Mesendoderm (in vitro differentiated cells): Measurements from ENCODE around the gene ZC3H10.
A peak's percentile ranks its signal among the peaks of the same experiment; 100 is the strongest.
"Not testable (repeated sequence)": the region's sequence is repeated elsewhere in the genome, so short reads cannot be mapped to it uniquely, and the experiment has no call there.

Experiments used
- DNase-seq: peaks from one replicate; pipeline ENCODE4 v3.0.0; 2013
- H2AK5ac ChIP-seq: 2 replicates; pipeline ENCODE4 v1.6.1; 2013; ENCODE audit warnings: low read length, inconsistent platforms
- H2BK120ac ChIP-seq: 2 replicates; pipeline ENCODE4 v1.6.1; 2013; ENCODE audit warnings: low read depth, mild to moderate bottlenecking, low read length, moderate library complexity, mixed read lengths
- H2BK15ac ChIP-seq: replicated peaks from 2 replicates; pipeline ENCODE4 v1.6.1; 2013; ENCODE audit warnings: low read depth, mild to moderate bottlenecking, moderate library complexity
- H2BK5ac ChIP-seq: 2 replicates; pipeline ENCODE4 v1.6.1; 2013; ENCODE audit warnings: low read length, inconsistent platforms
- H3K18ac ChIP-seq: 2 replicates; pipeline ENCODE4 v1.6.1; 2013; ENCODE audit warnings: mild to moderate bottlenecking, low read length, mixed read lengths
- H3K23ac ChIP-seq: one replicate; pipeline ENCODE4 v1.6.1; 2013; ENCODE audit warnings: low read length
- H3K27ac ChIP-seq: 2 replicates; pipeline ENCODE4 v1.5.1; 2013; ENCODE audit warnings: low read depth, mild to moderate bottlenecking, inconsistent platforms, low read length, moderate library complexity
- H3K27me3 ChIP-seq: 2 replicates; pipeline ENCODE4 v1.6.1; 2013; ENCODE audit warnings: low read length, control low read depth, mild to moderate bottlenecking, inconsistent platforms; ENCODE audit not compliant: insufficient read depth, poor library complexity
- H3K36me3 ChIP-seq: 2 replicates; pipeline ENCODE4 v1.6.1; 2013; ENCODE audit warnings: low read length, inconsistent platforms; ENCODE audit not compliant: control insufficient read depth, insufficient read depth
- H3K4ac ChIP-seq: one replicate; pipeline ENCODE4 v1.6.1; 2013; ENCODE audit warnings: low read depth, mild to moderate bottlenecking, low read length, moderate library complexity
- H3K4me1 ChIP-seq: 2 replicates; pipeline ENCODE4 v1.6.1; 2013; ENCODE audit warnings: low read depth, low read length, inconsistent platforms; ENCODE audit not compliant: control insufficient read depth
- H3K4me2 ChIP-seq: 2 replicates; pipeline ENCODE4 v1.6.1; 2013; ENCODE audit warnings: low read length
- H3K4me3 ChIP-seq: 2 replicates; pipeline ENCODE4 v1.5.1; 2013; ENCODE audit warnings: mild to moderate bottlenecking, low read length
- H3K56ac ChIP-seq: one replicate; pipeline ENCODE4 v1.6.1; 2013; ENCODE audit warnings: low read length
- H3K79me1 ChIP-seq: 2 replicates; pipeline ENCODE4 v1.6.1; 2013; ENCODE audit warnings: low read length, inconsistent platforms
- H3K79me2 ChIP-seq: 2 replicates; pipeline ENCODE4 v1.6.1; 2013; ENCODE audit warnings: mild to moderate bottlenecking, low read length; ENCODE audit not compliant: control insufficient read depth, insufficient read depth
- H3K9ac ChIP-seq: 2 replicates; pipeline ENCODE4 v1.6.1; 2013; ENCODE audit warnings: low read length, inconsistent platforms
- H4K5ac ChIP-seq: one replicate; pipeline ENCODE4 v1.6.1; 2013; ENCODE audit warnings: low read length
- H4K8ac ChIP-seq: one replicate; pipeline ENCODE4 v1.6.1; 2013; ENCODE audit warnings: low read depth, mild to moderate bottlenecking, control low read depth, low read length, moderate library complexity
- WGBS: extraction: QIAGEN DNeasy Blood & Tissue Kit; methylation state at CpG from one replicate; pipeline ENCODE4 v1.1.7; 2013; ENCODE audit warnings: low lambda C conversion rate, missing lambda C conversion rate; ENCODE audit not compliant: insufficient coverage; ENCODE audit errors: extremely low coverage; 5-methylcytosine and 5-hydroxymethylcytosine counted together

The ZC3H10 gene

DNA sequence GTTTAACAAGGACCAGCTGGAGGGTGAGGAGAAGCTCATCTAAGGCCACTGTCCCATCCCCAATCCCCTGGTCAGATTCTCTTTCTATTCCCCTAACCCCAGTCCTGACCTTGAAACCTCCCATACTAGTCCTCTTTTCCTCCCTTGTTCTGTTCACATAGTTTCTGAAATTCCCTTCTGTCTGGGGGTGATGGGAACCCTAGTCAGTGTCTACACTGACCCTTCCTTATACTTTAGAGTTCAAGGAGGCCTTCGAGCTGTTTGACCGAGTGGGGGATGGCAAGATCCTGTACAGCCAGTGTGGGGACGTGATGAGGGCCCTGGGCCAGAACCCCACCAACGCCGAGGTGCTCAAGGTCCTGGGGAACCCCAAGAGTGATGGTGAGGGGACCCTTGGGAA, 36.8 kb downstream of the ZC3H10 start:
- H2BK5ac ChIP-seq = no peak overlapping the region
- H3K36me3 ChIP-seq = peaks cover under 1% of the 10 kb centered on the region
- no peak overlapping the region for H3K4me3 ChIP-seq
- peaks cover 20% of the 10 kb centered on the region for H3K79me2 ChIP-seq
- H2BK15ac ChIP-seq = no peak overlapping the region
- H3K4ac ChIP-seq = no peak overlapping the region
- no peak overlapping the region for H4K5ac ChIP-seq
- H3K23ac ChIP-seq = no peak overlapping the region
- H3K27me3 ChIP-seq = no peaks in the 10 kb centered on the region
- WGBS = no CpG with 5 or more reads among the region's 5 CpGs
- no peak overlapping the region for H3K18ac ChIP-seq
- no peak overlapping the region for H4K8ac ChIP-seq
- H3K27ac ChIP-seq = no peak overlapping the region
- no peak overlapping the region for H3K56ac ChIP-seq
- peaks cover 6% of the 10 kb centered on the region for H3K79me1 ChIP-seq
- no peak overlapping the region for H3K4me2 ChIP-seq
- no peak overlapping the region for H3K9ac ChIP-seq
- peaks cover 6% of the 10 kb centered on the region for H3K4me1 ChIP-seq
- no peak overlapping the region for H2BK120ac ChIP-seq
- H2AK5ac ChIP-seq = no peak overlapping the region
- no peak for DNase-seq

DNA sequence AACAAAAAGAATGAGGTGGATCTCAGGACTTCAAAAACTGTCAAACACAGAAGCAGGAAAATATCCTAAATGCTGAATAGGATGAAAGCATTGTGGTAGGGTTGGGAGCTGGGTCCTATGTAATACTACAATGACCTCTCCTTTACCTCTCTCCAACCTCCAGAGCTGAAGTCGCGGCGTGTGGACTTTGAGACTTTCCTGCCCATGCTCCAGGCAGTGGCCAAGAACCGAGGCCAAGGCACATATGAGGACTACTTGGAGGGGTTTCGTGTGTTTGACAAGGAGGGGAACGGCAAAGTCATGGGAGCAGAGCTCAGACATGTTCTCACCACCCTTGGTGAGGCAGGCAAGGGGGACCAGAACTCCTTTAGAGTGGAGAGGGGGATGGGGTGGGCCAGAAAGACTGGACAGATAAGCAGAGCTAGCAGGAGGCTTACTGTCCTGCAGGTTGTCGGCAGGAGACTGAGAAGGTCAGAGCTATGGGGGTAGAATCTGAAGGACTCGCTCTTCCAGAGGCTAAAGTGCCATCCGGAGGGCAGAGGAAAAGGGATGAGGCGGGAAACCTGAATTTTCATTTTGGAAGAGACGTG, 37.3 kb downstream of the ZC3H10 start:
- no peak overlapping the region for H3K18ac ChIP-seq
- no peak overlapping the region for H2BK5ac ChIP-seq
- no CpG with 5 or more reads among the region's 11 CpGs for WGBS
- DNase-seq = no peak
- no peak overlapping the region for H3K9ac ChIP-seq
- no peak overlapping the region for H2AK5ac ChIP-seq
- no peak overlapping the region for H4K8ac ChIP-seq
- H3K27me3 ChIP-seq = no peaks in the 10 kb centered on the region
- H3K79me1 ChIP-seq = peaks cover 12% of the 10 kb centered on the region
- H3K4me2 ChIP-seq = no peak overlapping the region
- no peak overlapping the region for H4K5ac ChIP-seq
- H3K4me3 ChIP-seq = no peak overlapping the region
- H3K27ac ChIP-seq = no peak overlapping the region
- H2BK15ac ChIP-seq = no peak overlapping the region
- peaks cover 5% of the 10 kb centered on the region for H3K36me3 ChIP-seq
- H3K56ac ChIP-seq = no peak overlapping the region
- peaks cover 11% of the 10 kb centered on the region for H3K4me1 ChIP-seq
- peaks cover 25% of the 10 kb centered on the region for H3K79me2 ChIP-seq
- H3K23ac ChIP-seq = no peak overlapping the region
- no peak overlapping the region for H3K4ac ChIP-seq
- no peak overlapping the region for H2BK120ac ChIP-seq

DNA sequence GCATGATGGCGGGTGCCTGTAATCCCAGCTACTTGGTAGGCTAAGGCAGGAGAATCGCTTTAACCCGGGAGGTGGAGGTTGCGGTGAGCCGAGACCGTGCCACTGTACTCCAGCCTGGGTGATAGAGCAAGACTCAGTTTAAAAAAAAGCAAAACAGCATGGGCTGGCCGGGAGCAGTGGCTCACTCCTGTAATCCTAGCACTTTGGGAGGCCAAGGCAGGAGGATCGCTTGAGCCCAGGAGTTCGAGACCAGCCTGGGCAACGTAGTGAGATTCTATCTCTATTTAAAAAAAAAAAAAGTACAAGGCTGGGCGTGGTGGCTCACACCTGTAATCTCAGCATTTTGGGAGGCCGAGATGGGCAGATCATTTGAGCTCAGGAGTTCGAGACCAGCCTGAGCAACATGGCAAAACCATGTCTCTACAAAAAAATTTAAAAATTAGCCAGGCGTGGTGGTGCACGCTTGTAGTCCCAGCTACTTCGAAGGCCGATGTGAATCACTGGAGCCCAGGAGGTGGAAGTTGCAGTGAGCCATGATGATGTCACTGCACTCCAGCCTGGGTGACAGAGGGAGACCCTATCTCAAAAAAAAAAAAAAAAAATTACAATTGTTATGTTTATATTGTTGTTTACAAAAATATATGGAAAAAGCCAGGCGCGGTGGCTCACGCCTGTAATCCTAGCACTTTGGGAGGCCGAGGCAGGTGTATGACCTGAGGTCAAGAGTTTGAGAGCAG, 38.6 kb downstream of the ZC3H10 start:
- H3K9ac ChIP-seq = peak overlapping the region; percentile 87
- H3K4me3 ChIP-seq, H2BK15ac ChIP-seq, H3K23ac ChIP-seq, H4K5ac ChIP-seq, H3K18ac ChIP-seq, H4K8ac ChIP-seq, H2BK120ac ChIP-seq, DNase-seq, H3K4ac ChIP-seq, H3K36me3 ChIP-seq, H2AK5ac ChIP-seq, H3K27me3 ChIP-seq, H2BK5ac ChIP-seq, H3K4me2 ChIP-seq: not testable (repeated sequence)
- WGBS = no CpG with 5 or more reads among the region's 21 CpGs
- peak overlapping the region; percentile 94 for H3K56ac ChIP-seq
- H3K79me1 ChIP-seq = peaks cover 12% of the 10 kb centered on the region
- peaks cover 14% of the 10 kb centered on the region for H3K4me1 ChIP-seq
- H3K79me2 ChIP-seq = peaks cover 31% of the 10 kb centered on the region
- peak overlapping the region; percentile 65 for H3K27ac ChIP-seq

DNA sequence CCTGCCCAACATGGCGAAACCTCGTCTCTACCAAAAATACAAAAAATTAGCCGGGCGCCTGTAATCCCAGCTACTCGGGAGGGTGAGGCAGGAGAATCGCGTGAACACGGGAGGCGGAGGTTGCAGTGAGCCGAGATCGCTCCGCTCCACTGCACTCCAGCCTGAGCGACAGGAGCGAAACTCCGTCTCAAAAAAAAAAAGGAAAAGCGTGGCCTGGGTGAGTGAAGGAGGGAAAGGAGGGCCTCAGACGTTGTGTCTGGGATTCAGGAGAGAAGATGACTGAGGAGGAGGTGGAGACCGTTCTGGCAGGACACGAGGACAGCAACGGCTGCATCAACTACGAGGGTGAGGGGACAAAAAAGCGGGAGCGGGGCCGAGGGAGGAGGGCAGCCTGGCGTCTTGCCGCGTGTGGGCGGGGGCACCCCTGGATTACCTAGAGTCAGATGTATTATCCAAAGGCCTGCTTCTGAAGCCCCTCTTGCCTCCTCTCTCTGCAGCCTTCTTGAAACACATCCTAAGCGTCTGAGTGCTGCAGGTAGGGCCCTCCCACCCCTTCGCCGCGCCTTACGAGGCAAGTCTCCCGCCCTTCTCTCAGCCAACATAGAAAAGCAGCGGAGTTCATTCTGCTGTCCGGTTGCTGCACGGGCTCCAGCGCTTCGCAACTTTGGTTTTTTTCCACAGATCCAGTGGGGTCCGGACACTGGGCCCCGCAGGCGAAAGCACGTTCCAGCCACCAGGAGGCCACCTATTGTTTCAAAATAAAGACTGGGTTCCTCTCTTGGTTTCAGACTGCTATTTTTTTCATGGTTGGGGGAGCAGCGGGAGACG, 39.3 kb downstream of the ZC3H10 start:
- Histone ChIP-seq H3K4me3 (peak overlapping the region; percentile 27), H3K4ac (peak overlapping the region; percentile 85), H3K4me2 (peak overlapping the region; percentile 46), H3K4me1 (peaks cover 18% of the 10 kb centered on the region), H3K27ac (peak overlapping the region; percentile 65), H3K56ac (peak overlapping the region; percentile 94), H3K79me1 (peaks cover 13% of the 10 kb centered on the region), H3K18ac (peak overlapping the region; percentile 73), H3K23ac (peak overlapping the region; percentile 74), H3K79me2 (peaks cover 31% of the 10 kb centered on the region), H2AK5ac (no peak overlapping the region), H3K27me3 (no peaks in the 10 kb centered on the region), H4K8ac (no peak overlapping the region), H2BK5ac (peak overlapping the region; percentile 23), H2BK15ac (no peak overlapping the region), H3K9ac (peak overlapping the region; percentile 87), H4K5ac (no peak overlapping the region), H3K36me3 (peaks cover 11% of the 10 kb centered on the region), H2BK120ac (no peak overlapping the region)
- WGBS = no CpG with 5 or more reads among the region's 45 CpGs
- DNase-seq = peak; percentile 96

DNA sequence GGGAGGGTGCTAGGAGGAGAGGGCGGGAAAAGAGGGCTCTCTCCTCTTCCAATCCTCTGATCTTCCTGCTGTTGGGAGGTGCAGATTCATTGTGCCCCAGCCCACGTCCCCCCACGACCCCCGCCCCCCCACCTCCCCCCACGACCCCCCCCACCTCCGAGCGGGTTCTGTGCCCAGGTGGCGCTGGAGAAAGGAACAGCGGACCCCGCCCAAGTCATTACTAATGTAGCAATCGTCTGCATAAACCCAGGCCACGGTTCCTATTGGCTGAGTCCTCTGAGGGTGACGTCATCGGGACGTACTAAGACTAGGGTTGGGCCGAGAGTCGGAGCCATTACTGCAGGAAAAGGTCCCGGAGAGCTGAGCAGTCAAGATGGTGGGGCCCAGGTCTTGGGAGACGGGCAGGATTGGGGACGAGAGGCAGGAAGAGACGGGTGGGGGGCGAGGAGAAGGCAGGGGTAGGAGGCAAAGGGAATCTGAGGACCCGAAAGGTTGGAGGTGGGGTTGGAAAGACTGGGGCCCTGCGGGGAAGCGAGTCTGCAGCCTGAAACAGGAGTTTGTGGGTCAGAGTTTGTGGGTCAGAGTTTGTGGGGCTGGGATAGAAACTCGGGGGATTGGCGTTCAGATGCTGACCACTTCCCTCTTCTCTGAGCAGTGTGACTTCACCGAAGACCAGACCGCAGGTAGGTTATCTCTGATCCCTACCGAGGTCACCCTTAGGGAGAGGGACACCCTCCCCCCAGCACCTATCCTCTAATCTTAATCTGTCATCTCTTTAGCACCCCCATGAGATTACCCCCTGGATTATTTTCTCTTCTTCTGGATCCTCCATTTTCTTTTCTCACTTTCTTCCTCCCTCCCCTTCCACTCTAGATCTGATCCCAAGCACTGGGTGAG, 40.2 kb downstream of the ZC3H10 start, which contains the start of gene MYL6:
Gene MYL6 (plus strand): TSS at position 331 of the 897 bp plus-strand sequence. CDS start 43 bp downstream, at position 374.
- H3K4me3 ChIP-seq = peak within 1 kb of the TSS; percentile 99

More for the DNA sequence above, 40.2 kb downstream of the ZC3H10 start, which contains the start of gene MYL6:
- Histone ChIP-seq H3K9ac (peak within 1 kb of the TSS; percentile 100), H4K5ac (peak within 1 kb of the TSS; percentile 51), H3K79me2 (peaks cover 30% of the 10 kb centered on the region), H2AK5ac (peak within 1 kb of the TSS; percentile 92), H3K18ac (peak within 1 kb of the TSS; percentile 85), H2BK5ac (peak within 1 kb of the TSS; percentile 95), H3K79me1 (peaks cover 12% of the 10 kb centered on the region), H4K8ac (no peak within 1 kb of the TSS), H3K23ac (peak within 1 kb of the TSS; percentile 97), H3K4me1 (peaks cover 19% of the 10 kb centered on the region), H3K56ac (peak within 1 kb of the TSS; percentile 100), H2BK15ac (no peak within 1 kb of the TSS), H3K36me3 (peaks cover 14% of the 10 kb centered on the region), H3K27ac (peak within 1 kb of the TSS; percentile 83), H3K4ac (peak within 1 kb of the TSS; percentile 99), H3K4me2 (peak within 1 kb of the TSS; percentile 95), H2BK120ac (no peak within 1 kb of the TSS), H3K27me3 (no peaks in the 10 kb centered on the region)
- no CpG with 5 or more reads among the region's 30 CpGs for WGBS
- DNase-seq = peak; percentile 99
